Astrocyte (in vitro differentiated cells and primary cell): Measurements from ENCODE around the gene TMTC2. TPM values are rescaled to one million over a fixed set of nuclear protein-coding genes. Genes with fewer than 3 reads are reported as not detected.

ENCODE experiments used
- DNase-seq: peaks from one replicate; pipeline ENCODE4 v3.0.0-alpha.2; 2010; ENCODE audit warnings: low read depth
- FAIRE-seq: peaks from 2 replicates; lab custom pipeline; 2011; peaks lifted over from hg19 to GRCh38; lab: Jason Lieb, UNC
- H2AFZ ChIP-seq: 2 replicates; pipeline ENCODE4 v1.6.0; 2012; ENCODE audit warnings: low read depth, low read length, inconsistent platforms
- H3K27ac ChIP-seq: 2 replicates; pipeline ENCODE4 v1.5.1; 2011; ENCODE audit warnings: low read depth, low read length, inconsistent platforms
- H3K27me3 ChIP-seq: 2 replicates; pipeline ENCODE4 v1.6.0; 2011; ENCODE audit warnings: low read length, inconsistent platforms; ENCODE audit not compliant: insufficient read depth
- H3K36me3 ChIP-seq: 2 replicates; pipeline ENCODE4 v1.5.1; 2011; ENCODE audit warnings: low read length, inconsistent platforms; ENCODE audit not compliant: insufficient read depth
- H3K4me1 ChIP-seq: 2 replicates; pipeline ENCODE4 v1.5.1; 2011; ENCODE audit warnings: low read length, inconsistent platforms; ENCODE audit not compliant: insufficient read depth
- H3K4me2 ChIP-seq: 2 replicates; pipeline ENCODE4 v1.6.0; 2012; ENCODE audit warnings: low read length, inconsistent platforms
- H3K4me3 ChIP-seq: 2 replicates; pipeline ENCODE4 v1.5.1; 2011; ENCODE audit warnings: low read depth, mild to moderate bottlenecking, low read length, inconsistent platforms; ENCODE audit not compliant: insufficient read depth
- H3K79me2 ChIP-seq: 2 replicates; pipeline ENCODE4 v1.6.0; 2012; ENCODE audit warnings: mild to moderate bottlenecking, low read length, inconsistent platforms; ENCODE audit not compliant: insufficient read depth
- H3K9ac ChIP-seq: 2 replicates; pipeline ENCODE4 v1.6.0; 2012; ENCODE audit warnings: mild to moderate bottlenecking, low read length, inconsistent platforms
- H3K9me3 ChIP-seq: 2 replicates; pipeline ENCODE4 v1.5.1; 2012; ENCODE audit warnings: low read depth, mild to moderate bottlenecking, low read length, inconsistent platforms; ENCODE audit not compliant: insufficient read depth
- H4K20me1 ChIP-seq: 2 replicates; pipeline ENCODE4 v1.6.0; 2012; ENCODE audit warnings: low read length, inconsistent platforms; ENCODE audit not compliant: insufficient read depth
- H3K27ac Mint-ChIP-seq: one replicate; pipeline ENCODE4 v1.8.0; 2021; ENCODE audit warnings: mild to moderate bottlenecking, mixed read lengths; ENCODE audit not compliant: unreplicated experiment
- H3K27me3 Mint-ChIP-seq: one replicate; pipeline ENCODE4 v1.8.0; 2021; ENCODE audit warnings: low read depth, mixed read lengths; ENCODE audit not compliant: unreplicated experiment
- H3K36me3 Mint-ChIP-seq: one replicate; pipeline ENCODE4 v1.8.0; 2021; ENCODE audit warnings: low read depth, mixed read lengths; ENCODE audit not compliant: unreplicated experiment
- H3K4me1 Mint-ChIP-seq: one replicate; pipeline ENCODE4 v1.8.0; 2021; ENCODE audit warnings: low read depth, mixed read lengths; ENCODE audit not compliant: unreplicated experiment
- H3K4me3 Mint-ChIP-seq: one replicate; pipeline ENCODE4 v1.8.0; 2021; ENCODE audit warnings: mild to moderate bottlenecking, moderate library complexity, mixed read lengths; ENCODE audit not compliant: unreplicated experiment
- H3K9me3 Mint-ChIP-seq: one replicate; pipeline ENCODE4 v1.8.0; 2021; ENCODE audit warnings: mild to moderate bottlenecking, mixed read lengths; ENCODE audit not compliant: unreplicated experiment
- EZH2 ChIP-seq: IDR thresholded peaks from 2 replicates; pipeline ENCODE4 v1.6.1; 2012; ENCODE audit warnings: mild to moderate bottlenecking, low read length, inconsistent platforms; ENCODE audit not compliant: insufficient read depth
- total RNA-seq: library from RNA; stranded (reverse); gene quantifications from 2 replicates; pipeline ENCODE4 v1.2.1, GENCODE V29; 2021
- TF ChIP-seq, protein P1 (sequence below): IDR thresholded peaks from 2 replicates; pipeline ENCODE4 v1.5.1; 2011; ENCODE audit warnings: low read depth, mild to moderate bottlenecking, inconsistent platforms, low read length, moderate library complexity; ENCODE audit not compliant: insufficient read depth

Gene TMTC2
- total RNA-seq, 1 donor from 2014 or later = 2.2 TPM

DNA sequence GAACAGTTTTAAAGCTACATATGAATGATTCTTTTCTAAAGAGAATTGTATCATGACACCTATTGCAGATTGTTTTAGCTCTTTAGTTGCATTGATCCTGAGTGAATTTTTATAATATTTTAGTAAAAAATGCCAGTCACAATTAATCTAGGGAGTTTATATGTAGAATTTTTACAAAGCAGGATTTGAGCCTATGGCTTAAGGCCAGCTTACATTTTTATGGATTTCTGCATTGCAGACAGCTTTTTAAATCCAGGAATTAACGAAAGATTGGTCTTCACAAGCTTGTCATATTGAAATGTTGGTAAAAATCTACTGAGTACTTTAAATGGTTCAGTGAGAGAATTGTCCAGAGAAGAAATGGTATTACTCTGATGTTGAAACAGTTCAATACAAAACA is 358.0 kb downstream of the TMTC2 start:
- Histone ChIP-seq H3K4me2 (no peak overlapping the region), H3K79me2 (no peaks in the 10 kb centered on the region), H3K4me3 (no peak overlapping the region), H3K4me1 (peaks cover 4% of the 10 kb centered on the region), H3K9me3 (no peaks in the 10 kb centered on the region), H3K27ac (no peak overlapping the region), H3K9ac (no peak overlapping the region), H3K27me3 (no peaks in the 10 kb centered on the region), H2AFZ (no peak overlapping the region), H4K20me1 (no peaks in the 10 kb centered on the region), H3K36me3 (no peaks in the 10 kb centered on the region)
- peaks cover 12% of the 10 kb centered on the region for H3K4me1 Mint-ChIP-seq
- DNase-seq (no peak), FAIRE-seq (no peak)
- TF ChIP-seq, protein P1, sequence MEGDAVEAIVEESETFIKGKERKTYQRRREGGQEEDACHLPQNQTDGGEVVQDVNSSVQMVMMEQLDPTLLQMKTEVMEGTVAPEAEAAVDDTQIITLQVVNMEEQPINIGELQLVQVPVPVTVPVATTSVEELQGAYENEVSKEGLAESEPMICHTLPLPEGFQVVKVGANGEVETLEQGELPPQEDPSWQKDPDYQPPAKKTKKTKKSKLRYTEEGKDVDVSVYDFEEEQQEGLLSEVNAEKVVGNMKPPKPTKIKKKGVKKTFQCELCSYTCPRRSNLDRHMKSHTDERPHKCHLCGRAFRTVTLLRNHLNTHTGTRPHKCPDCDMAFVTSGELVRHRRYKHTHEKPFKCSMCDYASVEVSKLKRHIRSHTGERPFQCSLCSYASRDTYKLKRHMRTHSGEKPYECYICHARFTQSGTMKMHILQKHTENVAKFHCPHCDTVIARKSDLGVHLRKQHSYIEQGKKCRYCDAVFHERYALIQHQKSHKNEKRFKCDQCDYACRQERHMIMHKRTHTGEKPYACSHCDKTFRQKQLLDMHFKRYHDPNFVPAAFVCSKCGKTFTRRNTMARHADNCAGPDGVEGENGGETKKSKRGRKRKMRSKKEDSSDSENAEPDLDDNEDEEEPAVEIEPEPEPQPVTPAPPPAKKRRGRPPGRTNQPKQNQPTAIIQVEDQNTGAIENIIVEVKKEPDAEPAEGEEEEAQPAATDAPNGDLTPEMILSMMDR = no peak
- no peak for TF ChIP-seq EZH2
- H3K27ac Mint-ChIP-seq = no peak overlapping the region
- H3K4me3 Mint-ChIP-seq = no peak overlapping the region
- H3K36me3 Mint-ChIP-seq = no peaks in the 10 kb centered on the region
- no peaks in the 10 kb centered on the region for H3K27me3 Mint-ChIP-seq
- H3K9me3 Mint-ChIP-seq = no peaks in the 10 kb centered on the region

GRCh38 chr12:83046019-83046418 is 359.3 kb downstream of the TMTC2 start:
- H4K20me1 ChIP-seq = no peaks in the 10 kb centered on the region
- Mint-ChIP-seq H3K4me1 (peaks cover 12% of the 10 kb centered on the region), H3K4me3 (no peak overlapping the region), H3K27me3 (no peaks in the 10 kb centered on the region), H3K9me3 (no peaks in the 10 kb centered on the region), H3K36me3 (no peaks in the 10 kb centered on the region), H3K27ac (no peak overlapping the region)
- H3K9ac ChIP-seq = no peak overlapping the region
- no peak overlapping the region for H3K4me2 ChIP-seq
- peaks cover 4% of the 10 kb centered on the region for H3K4me1 ChIP-seq
- no peak overlapping the region for H3K4me3 ChIP-seq
- no peak for FAIRE-seq
- TF ChIP-seq EZH2 = no peak
- TF ChIP-seq, protein P1 = no peak
- H3K9me3 ChIP-seq = no peaks in the 10 kb centered on the region
- H2AFZ ChIP-seq = no peak overlapping the region
- DNase-seq = no peak
- H3K79me2 ChIP-seq = no peaks in the 10 kb centered on the region
- H3K27ac ChIP-seq = no peak overlapping the region
- no peaks in the 10 kb centered on the region for H3K27me3 ChIP-seq
- no peaks in the 10 kb centered on the region for H3K36me3 ChIP-seq

DNA sequence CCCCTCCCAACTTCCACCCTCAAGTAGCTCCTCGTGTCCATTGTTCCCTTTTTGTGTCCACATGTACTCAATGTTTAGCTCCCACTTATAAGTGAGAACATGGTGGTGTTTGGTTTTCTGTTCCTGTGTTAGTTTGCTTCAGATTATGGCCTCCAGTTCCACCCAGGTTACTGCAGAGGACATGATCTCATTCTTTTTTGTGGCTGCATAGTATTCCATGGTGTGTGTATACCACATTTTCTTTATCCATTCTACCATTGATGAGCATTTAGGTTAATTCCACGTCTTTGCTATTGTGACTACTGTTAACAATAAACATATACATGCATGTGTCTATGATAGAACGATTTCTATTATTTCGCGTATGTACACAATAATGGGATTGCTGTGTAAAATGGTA is 362.6 kb downstream of the TMTC2 start:
- H3K9me3 ChIP-seq = no peaks in the 10 kb centered on the region
- no peak overlapping the region for H3K4me3 Mint-ChIP-seq
- H3K9ac ChIP-seq = no peak overlapping the region
- no peak overlapping the region for H3K4me2 ChIP-seq
- TF ChIP-seq, protein P1 = no peak
- TF ChIP-seq EZH2 = no peak
- H3K4me3 ChIP-seq = no peak overlapping the region
- no peaks in the 10 kb centered on the region for H4K20me1 ChIP-seq
- no peak for FAIRE-seq
- no peaks in the 10 kb centered on the region for H3K4me1 ChIP-seq
- H2AFZ ChIP-seq = no peak overlapping the region
- no peaks in the 10 kb centered on the region for H3K4me1 Mint-ChIP-seq
- no peaks in the 10 kb centered on the region for H3K36me3 ChIP-seq
- H3K9me3 Mint-ChIP-seq = no peaks in the 10 kb centered on the region
- H3K79me2 ChIP-seq = no peaks in the 10 kb centered on the region
- H3K27ac Mint-ChIP-seq = no peak overlapping the region
- no peaks in the 10 kb centered on the region for H3K36me3 Mint-ChIP-seq
- no peaks in the 10 kb centered on the region for H3K27me3 ChIP-seq
- no peaks in the 10 kb centered on the region for H3K27me3 Mint-ChIP-seq
- no peak overlapping the region for H3K27ac ChIP-seq
- DNase-seq = no peak
